Sigmoid colon (tissue), 3 donors: ENCODE measurements around the gene C1GALT1.

Experiments used
- POLR2A ChIP-seq, 2 donors: fragments of 450-650 bp; IDR thresholded peaks; one replicate each; pipeline ENCODE4 v1.6.1; 2016; ENCODE audit warnings: antibody characterized with exemption in 2 of 2, mild to moderate bottlenecking in 2 of 2, moderate library complexity in 2 of 2
- TF ChIP-seq, protein P1 (sequence below), 4 experiments: fragments of 450-650 bp in 3 of 4; fragments of 200-600 bp in 1 of 4; IDR thresholded peaks; one replicate each; pipeline ENCODE4 v1.5.1; 2016 to 2019; ENCODE audit warnings: antibody characterized with exemption in 4 of 4, mild to moderate bottlenecking in 3 of 4, moderate library complexity in 2 of 4

DNA sequence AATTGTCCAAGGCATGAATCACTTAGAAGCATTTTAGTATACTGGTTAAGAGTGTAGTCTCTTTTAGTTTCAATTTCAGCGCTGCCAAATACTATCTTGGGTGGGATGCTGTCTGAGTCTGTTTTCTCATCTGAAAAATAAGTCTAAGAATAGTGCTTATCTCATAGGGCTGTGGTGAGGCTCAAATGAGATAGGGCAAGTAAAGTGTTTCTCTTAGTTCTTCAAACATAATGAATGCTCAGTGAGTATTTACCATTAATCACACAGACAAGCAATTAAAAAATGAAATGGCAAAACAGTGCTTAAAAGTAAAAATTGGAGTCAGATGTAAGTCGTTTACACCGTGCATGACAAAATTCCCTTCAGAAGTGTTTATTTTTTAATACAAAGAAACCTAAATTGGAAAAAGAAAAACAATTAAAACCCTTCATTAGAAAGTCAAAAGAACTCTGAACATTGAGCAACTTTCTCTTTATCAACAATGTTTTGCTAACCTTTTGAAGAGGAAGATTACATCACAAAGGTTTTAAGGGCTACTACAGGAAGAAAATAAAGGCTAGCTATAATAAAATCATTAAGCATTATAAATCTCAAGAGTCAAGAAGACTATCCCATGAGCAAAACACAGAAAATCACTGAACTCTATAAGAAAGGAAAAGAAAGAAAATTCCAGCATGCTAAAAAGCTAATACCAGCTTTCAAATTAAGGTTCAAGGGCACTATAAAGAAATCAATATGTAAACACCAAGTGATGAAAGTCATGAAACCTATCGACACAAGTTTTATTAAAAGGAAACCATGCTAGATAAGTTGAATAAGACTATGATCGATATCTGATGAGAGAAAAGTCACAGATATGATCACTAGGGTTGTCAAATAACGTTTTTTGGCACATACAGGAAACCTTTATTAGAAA lies 45.6 kb upstream of the C1GALT1 start:
- TF ChIP-seq, protein P1, sequence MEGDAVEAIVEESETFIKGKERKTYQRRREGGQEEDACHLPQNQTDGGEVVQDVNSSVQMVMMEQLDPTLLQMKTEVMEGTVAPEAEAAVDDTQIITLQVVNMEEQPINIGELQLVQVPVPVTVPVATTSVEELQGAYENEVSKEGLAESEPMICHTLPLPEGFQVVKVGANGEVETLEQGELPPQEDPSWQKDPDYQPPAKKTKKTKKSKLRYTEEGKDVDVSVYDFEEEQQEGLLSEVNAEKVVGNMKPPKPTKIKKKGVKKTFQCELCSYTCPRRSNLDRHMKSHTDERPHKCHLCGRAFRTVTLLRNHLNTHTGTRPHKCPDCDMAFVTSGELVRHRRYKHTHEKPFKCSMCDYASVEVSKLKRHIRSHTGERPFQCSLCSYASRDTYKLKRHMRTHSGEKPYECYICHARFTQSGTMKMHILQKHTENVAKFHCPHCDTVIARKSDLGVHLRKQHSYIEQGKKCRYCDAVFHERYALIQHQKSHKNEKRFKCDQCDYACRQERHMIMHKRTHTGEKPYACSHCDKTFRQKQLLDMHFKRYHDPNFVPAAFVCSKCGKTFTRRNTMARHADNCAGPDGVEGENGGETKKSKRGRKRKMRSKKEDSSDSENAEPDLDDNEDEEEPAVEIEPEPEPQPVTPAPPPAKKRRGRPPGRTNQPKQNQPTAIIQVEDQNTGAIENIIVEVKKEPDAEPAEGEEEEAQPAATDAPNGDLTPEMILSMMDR (IDR thresholded peaks at IDR 0.05): no peak
- no peak for TF ChIP-seq POLR2A (IDR thresholded peaks at IDR 0.05)
